Spleen (tissue), 7 donors: ENCODE data around the gene KIR3DL3.

Experiments
- POLR2A ChIP-seq, 3 donors: fragments of 450-650 bp; IDR thresholded peaks; one replicate each; pipeline ENCODE4 v1.5.1; 2017; ENCODE audit warnings: antibody characterized with exemption in 3 of 3, mild to moderate bottlenecking in 1 of 3
- TF ChIP-seq, protein P1 (sequence below), 11 experiments: fragments of 200-600 bp in 7 of 11; fragments of 450-650 bp in 4 of 11; sonication (generic) in 4 of 11; IDR thresholded peaks in 8 of 11; conservative IDR thresholded peaks in 3 of 11; 1 replicate in 7 of 11; 2 replicates in 4 of 11; pipeline versions ENCODE4 v1.4.0 to v1.8.0; 2016 to 2021; ENCODE audit warnings: antibody characterized with exemption in 11 of 11, inconsistent platforms in 4 of 11, mild to moderate bottlenecking in 1 of 11
- donor health status: DM: no; HTN: no; CAD: no; lungs with moderate emphysema.
- donor health status: DM: no; HTN: no; CAD: no.
- donor health status: DM: no; HTN: no; CAD: no.

DNA sequence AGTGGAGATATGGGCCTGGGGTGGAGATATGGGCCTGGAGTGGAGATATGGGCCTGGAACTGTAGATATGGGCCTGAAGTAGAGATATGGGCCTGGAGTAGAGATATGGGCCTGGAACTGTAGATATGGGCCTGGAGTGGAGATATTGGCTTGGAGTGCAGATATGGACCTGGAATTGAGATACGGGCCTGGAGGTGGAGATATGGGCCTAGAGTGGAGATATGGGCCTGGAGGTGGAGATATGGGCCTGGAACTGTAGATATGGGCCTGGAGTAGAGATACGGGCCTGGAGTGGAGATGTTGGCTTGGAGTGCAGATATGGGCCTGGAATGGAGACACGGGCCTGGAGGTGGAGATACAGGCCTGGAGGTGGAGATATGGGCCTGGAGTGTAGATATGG, 402 bp downstream of the KIR3DL3 start:
- TF ChIP-seq POLR2A (IDR thresholded peaks at IDR 0.05) = no peak
- TF ChIP-seq, protein P1, sequence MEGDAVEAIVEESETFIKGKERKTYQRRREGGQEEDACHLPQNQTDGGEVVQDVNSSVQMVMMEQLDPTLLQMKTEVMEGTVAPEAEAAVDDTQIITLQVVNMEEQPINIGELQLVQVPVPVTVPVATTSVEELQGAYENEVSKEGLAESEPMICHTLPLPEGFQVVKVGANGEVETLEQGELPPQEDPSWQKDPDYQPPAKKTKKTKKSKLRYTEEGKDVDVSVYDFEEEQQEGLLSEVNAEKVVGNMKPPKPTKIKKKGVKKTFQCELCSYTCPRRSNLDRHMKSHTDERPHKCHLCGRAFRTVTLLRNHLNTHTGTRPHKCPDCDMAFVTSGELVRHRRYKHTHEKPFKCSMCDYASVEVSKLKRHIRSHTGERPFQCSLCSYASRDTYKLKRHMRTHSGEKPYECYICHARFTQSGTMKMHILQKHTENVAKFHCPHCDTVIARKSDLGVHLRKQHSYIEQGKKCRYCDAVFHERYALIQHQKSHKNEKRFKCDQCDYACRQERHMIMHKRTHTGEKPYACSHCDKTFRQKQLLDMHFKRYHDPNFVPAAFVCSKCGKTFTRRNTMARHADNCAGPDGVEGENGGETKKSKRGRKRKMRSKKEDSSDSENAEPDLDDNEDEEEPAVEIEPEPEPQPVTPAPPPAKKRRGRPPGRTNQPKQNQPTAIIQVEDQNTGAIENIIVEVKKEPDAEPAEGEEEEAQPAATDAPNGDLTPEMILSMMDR (IDR thresholded peaks at IDR 0.05 in 8 of 11, conservative IDR thresholded peaks at IDR 0.05 in 3 of 11) = no peak
